ENCODE measurements around the gene PPM1J. TPM values are rescaled to one million over a fixed set of nuclear protein-coding genes. Genes with fewer than 3 reads are reported as not detected.

The PPM1J gene
- polyA plus RNA-seq, 1 of the 3 experiments (the other 2 are of a cell fraction) = 5.3 TPM

- TF ChIP-seq TEAD4 (IDR thresholded peaks at IDR 0.05; ENCODE audit: borderline replicate concordance, insufficient read depth) (no peak), FOXJ3 (CRISPR knock-in tag; IDR thresholded peaks at IDR 0.05) (no peak), EZH2phosphoT487 (IDR thresholded peaks at IDR 0.05; ENCODE audit: borderline replicate concordance, low read depth) (no peak), USF2 (IDR thresholded peaks at IDR 0.05; ENCODE audit: borderline replicate concordance, low read depth, low read length) (no peak)
- TF ChIP-seq, protein P1, sequence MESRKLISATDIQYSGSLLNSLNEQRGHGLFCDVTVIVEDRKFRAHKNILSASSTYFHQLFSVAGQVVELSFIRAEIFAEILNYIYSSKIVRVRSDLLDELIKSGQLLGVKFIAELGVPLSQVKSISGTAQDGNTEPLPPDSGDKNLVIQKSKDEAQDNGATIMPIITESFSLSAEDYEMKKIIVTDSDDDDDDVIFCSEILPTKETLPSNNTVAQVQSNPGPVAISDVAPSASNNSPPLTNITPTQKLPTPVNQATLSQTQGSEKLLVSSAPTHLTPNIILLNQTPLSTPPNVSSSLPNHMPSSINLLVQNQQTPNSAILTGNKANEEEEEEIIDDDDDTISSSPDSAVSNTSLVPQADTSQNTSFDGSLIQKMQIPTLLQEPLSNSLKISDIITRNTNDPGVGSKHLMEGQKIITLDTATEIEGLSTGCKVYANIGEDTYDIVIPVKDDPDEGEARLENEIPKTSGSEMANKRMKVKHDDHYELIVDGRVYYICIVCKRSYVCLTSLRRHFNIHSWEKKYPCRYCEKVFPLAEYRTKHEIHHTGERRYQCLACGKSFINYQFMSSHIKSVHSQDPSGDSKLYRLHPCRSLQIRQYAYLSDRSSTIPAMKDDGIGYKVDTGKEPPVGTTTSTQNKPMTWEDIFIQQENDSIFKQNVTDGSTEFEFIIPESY (IDR thresholded peaks at IDR 0.05; ENCODE audit: borderline replicate concordance, low read depth) = 0 out of 2 replicates have a peak, but pooled peaks have one; percentile 30
- TF ChIP-seq, protein P2, sequence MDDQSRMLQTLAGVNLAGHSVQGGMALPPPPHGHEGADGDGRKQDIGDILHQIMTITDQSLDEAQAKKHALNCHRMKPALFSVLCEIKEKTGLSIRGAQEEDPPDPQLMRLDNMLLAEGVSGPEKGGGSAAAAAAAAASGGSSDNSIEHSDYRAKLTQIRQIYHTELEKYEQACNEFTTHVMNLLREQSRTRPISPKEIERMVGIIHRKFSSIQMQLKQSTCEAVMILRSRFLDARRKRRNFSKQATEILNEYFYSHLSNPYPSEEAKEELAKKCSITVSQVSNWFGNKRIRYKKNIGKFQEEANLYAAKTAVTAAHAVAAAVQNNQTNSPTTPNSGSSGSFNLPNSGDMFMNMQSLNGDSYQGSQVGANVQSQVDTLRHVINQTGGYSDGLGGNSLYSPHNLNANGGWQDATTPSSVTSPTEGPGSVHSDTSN (IDR thresholded peaks at IDR 0.05) = no peak
These were observed 40.0 kb downstream of the PPM1J start (continued) for GRCh38 chr1:112674986-112675727.

GRCh38 chr1:112674440-112674985, 40.6 kb downstream of the PPM1J start, which contains the start of gene MOV10:
Gene MOV10 (plus strand): TSS chr1:112674659. CDS start chr1:112674913, 254 bp downstream.
- peaks cover 39% of the 10 kb centered on the region for H3K79me2 ChIP-seq (ENCODE audit: insufficient read depth)
- peak within 1 kb of the TSS; percentile 75 to 94 for H3K27ac ChIP-seq (ENCODE audit: low read depth in 2 of 2, low read length in 1 of 2)
- H3K27me3 ChIP-seq (ENCODE audit: insufficient read depth) = no peaks in the 10 kb centered on the region
- peak within 1 kb of the TSS; percentile 80 for H3K4me2 ChIP-seq
- H3K4me1 ChIP-seq (ENCODE audit: control insufficient read depth in 1 of 2, insufficient read depth in 2 of 2, low read depth in 1 of 2, low read length in 1 of 2) = peaks cover 11 to 12% of the 10 kb centered on the region in 2 experiments; a peak in 3 of 4 replicates
- WGBS (ENCODE audit: low lambda C conversion rate) = under 1% methylated on average over 16 of the region's 30 CpGs
- no peaks in the 10 kb centered on the region for H3K9me3 ChIP-seq
- H3K36me3 ChIP-seq (replicated peaks in 1 of 2; ENCODE audit: control insufficient read depth in 1 of 2, insufficient read depth in 2 of 2, low read length in 1 of 2) = peaks cover 21 to 30% of the 10 kb centered on the region in 2 experiments
- peaks cover 22% of the 10 kb centered on the region for H3F3A ChIP-seq (replicated peaks; ENCODE audit: insufficient read depth)
- peak within 1 kb of the TSS; percentile 79 to 89 for H3K4me3 ChIP-seq (ENCODE audit: low read depth in 2 of 2, low read length in 1 of 2)
- CTCF ChIA-PET = interaction anchor here (0.6 to 4.8 kb wide), 16 partner anchors 9 to 283 kb away, joined by 3 to 42 read pairs (median 6); partner anchors contain the start of genes CAPZA1, PPM1J and ST7L
- no peaks in the 10 kb centered on the region for H3K9me2 ChIP-seq
- H4K20me1 ChIP-seq (ENCODE audit: insufficient read depth) = no peaks in the 10 kb centered on the region
- peak; percentile 79 for DNase-seq
- H2AFZ ChIP-seq (ENCODE audit: low read depth) = peak within 1 kb of the TSS; percentile 60
- H3K9ac ChIP-seq = peak within 1 kb of the TSS; percentile 88
- POLR2A ChIA-PET = interaction anchor here (0.5 to 2.1 kb wide), 17 partner anchors 10 to 365 kb away, joined by 3 to 14 read pairs (median 5); partner anchors contain the start of genes CAPZA1, CTTNBP2NL, PPM1J and RHOC
- TF ChIP-seq TAF1 (IDR thresholded peaks at IDR 0.05; ENCODE audit: borderline replicate concordance, low read depth, low read length) (peak; percentile 51), MAX (IDR thresholded peaks at IDR 0.05; ENCODE audit: low read depth) (0 out of 2 replicates have a peak, but pooled peaks have one; percentile 40), MEF2A (IDR thresholded peaks at IDR 0.05; ENCODE audit: borderline replicate concordance, low read depth) (no peak), RAD21 (IDR thresholded peaks at IDR 0.05; ENCODE audit: low read length) (no peak), GATA2 (CRISPR knock-in tag; IDR thresholded peaks at IDR 0.05) (no peak), GABPA (IDR thresholded peaks at IDR 0.05; ENCODE audit: low read depth) (no peak), NRF1 (IDR thresholded peaks at IDR 0.05; ENCODE audit: low read depth, low read length) (no peak), MXI1 (IDR thresholded peaks at IDR 0.05; ENCODE audit: low read depth, low read length) (0 out of 2 replicates have a peak, but pooled peaks have one; percentile 31), NFIC (IDR thresholded peaks at IDR 0.05; ENCODE audit: borderline replicate concordance) (peak; percentile 63)
- TF ChIP-seq, protein P3, sequence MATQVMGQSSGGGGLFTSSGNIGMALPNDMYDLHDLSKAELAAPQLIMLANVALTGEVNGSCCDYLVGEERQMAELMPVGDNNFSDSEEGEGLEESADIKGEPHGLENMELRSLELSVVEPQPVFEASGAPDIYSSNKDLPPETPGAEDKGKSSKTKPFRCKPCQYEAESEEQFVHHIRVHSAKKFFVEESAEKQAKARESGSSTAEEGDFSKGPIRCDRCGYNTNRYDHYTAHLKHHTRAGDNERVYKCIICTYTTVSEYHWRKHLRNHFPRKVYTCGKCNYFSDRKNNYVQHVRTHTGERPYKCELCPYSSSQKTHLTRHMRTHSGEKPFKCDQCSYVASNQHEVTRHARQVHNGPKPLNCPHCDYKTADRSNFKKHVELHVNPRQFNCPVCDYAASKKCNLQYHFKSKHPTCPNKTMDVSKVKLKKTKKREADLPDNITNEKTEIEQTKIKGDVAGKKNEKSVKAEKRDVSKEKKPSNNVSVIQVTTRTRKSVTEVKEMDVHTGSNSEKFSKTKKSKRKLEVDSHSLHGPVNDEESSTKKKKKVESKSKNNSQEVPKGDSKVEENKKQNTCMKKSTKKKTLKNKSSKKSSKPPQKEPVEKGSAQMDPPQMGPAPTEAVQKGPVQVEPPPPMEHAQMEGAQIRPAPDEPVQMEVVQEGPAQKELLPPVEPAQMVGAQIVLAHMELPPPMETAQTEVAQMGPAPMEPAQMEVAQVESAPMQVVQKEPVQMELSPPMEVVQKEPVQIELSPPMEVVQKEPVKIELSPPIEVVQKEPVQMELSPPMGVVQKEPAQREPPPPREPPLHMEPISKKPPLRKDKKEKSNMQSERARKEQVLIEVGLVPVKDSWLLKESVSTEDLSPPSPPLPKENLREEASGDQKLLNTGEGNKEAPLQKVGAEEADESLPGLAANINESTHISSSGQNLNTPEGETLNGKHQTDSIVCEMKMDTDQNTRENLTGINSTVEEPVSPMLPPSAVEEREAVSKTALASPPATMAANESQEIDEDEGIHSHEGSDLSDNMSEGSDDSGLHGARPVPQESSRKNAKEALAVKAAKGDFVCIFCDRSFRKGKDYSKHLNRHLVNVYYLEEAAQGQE (IDR thresholded peaks at IDR 0.05; ENCODE audit: low read depth, low read length) = no peak
- TF ChIP-seq, protein P1 (IDR thresholded peaks at IDR 0.05; ENCODE audit: borderline replicate concordance, low read depth) = no peak

All from SK-N-SH (cell line).